HCT116 (cell line): ENCODE data around the gene UBE4A. TPM values are rescaled to one million over a fixed set of nuclear protein-coding genes. Genes with fewer than 3 reads are reported as not detected.

Experiments used
- ATAC-seq: fragments of 200-7000 bp; cut with Tn5 transposase; 2 replicates; pipeline ENCODE4 v1.9.1; 2020; ENCODE audit warnings: mild to moderate bottlenecking, moderate library complexity
- BruUV-seq: library from RNA; stranded (reverse); fragments of 400-500 nt; replicated peaks from 2 replicates; lab custom pipeline; 2021; lab: Mats Ljungman, UMichigan
- CTCF ChIA-PET: fragments of 300-600 bp; sonication (Branson Sonifier 250); formaldehyde crosslinking; loops from one replicate; lab custom pipeline; 2021; ENCODE audit warnings: antibody characterized with exemption; lab: Charles Lee
- POLR2A ChIA-PET: fragments of 300-600, 350-600 bp; sonication (Branson Sonifier 250); formaldehyde crosslinking; loops from one replicate; lab custom pipeline; 2021; ENCODE audit warnings: antibody characterized with exemption; lab: Charles Lee
- RAD21 ChIA-PET, 2 experiments: fragments of 300-600 bp; sonication (Branson Sonifier 250); formaldehyde crosslinking; loops; one replicate each; lab custom pipeline; 2023; ENCODE audit warnings: low total read pairs in 2 of 2; ENCODE audit not compliant: uncharacterized antibody in 2 of 2, unreplicated experiment in 2 of 2, low non-redundant PET in 1 of 2; lab: Charles Lee
- DNase-seq: peaks from one replicate; pipeline ENCODE4 v3.0.0-alpha.2; 2010; ENCODE audit warnings: low read depth, low spot score
- H2AFZ ChIP-seq: fragments of 200-600 bp; shearing (Covaris generic), sonication (generic); 2 replicates; pipeline ENCODE4 v1.6.1; 2017; ENCODE audit warnings: low read depth, mixed run types, mixed read lengths, antibody characterized with exemption, low read length; ENCODE audit not compliant: poor library complexity, severe bottlenecking
- H3K27ac ChIP-seq: 2 replicates; pipeline ENCODE4 v1.5.1; 2012; ENCODE audit warnings: low read depth, low read length
- H3K27me3 ChIP-seq: fragments of 200-600 bp; sonication (generic); 2 replicates; pipeline ENCODE4 v1.6.1; 2016; ENCODE audit warnings: mixed run types, low read length, mixed read lengths; ENCODE audit not compliant: insufficient read depth
- H3K36me3 ChIP-seq, 2 experiments: fragments of 200-500 bp in 1 of 2; fragments of 200-600 bp in 1 of 2; sonication (Bioruptor generic) in 1 of 2; sonication (generic) in 1 of 2; 2 replicates each; pipeline versions ENCODE4 v1.5.1 to v1.6.1; 2014 to 2016; ENCODE audit warnings: low read length in 2 of 2, inconsistent platforms in 1 of 2, mixed read lengths in 1 of 2, mixed run types in 1 of 2; ENCODE audit not compliant: insufficient read depth in 2 of 2, control insufficient read depth in 1 of 2
- H3K4me1 ChIP-seq, 2 experiments: fragments of 200-600 bp in 1 of 2; sonication (generic) in 1 of 2; 2 replicates each; pipeline versions ENCODE4 v1.5.1 to v1.6.1; 2012 to 2017; ENCODE audit warnings: low read length in 2 of 2, inconsistent platforms in 1 of 2, mild to moderate bottlenecking in 1 of 2, mixed read lengths in 1 of 2, mixed run types in 1 of 2, moderate library complexity in 1 of 2; ENCODE audit not compliant: insufficient read depth in 2 of 2, control insufficient read depth in 1 of 2
- H3K4me2 ChIP-seq: fragments of 200-600 bp; sonication (generic); 2 replicates; pipeline ENCODE4 v1.6.1; 2017; ENCODE audit warnings: mixed run types, low read length, mixed read lengths
- H3K4me3 ChIP-seq, 2 experiments: fragments of 200-600 bp in 1 of 2; sonication (generic) in 1 of 2; replicated peaks in 1 of 2; 2 replicates each; pipeline ENCODE4 v1.5.1; 2011 to 2016; ENCODE audit warnings: low read length in 2 of 2, control low read depth in 1 of 2, low read depth in 1 of 2, mild to moderate bottlenecking in 1 of 2, mixed read lengths in 1 of 2, mixed run types in 1 of 2
- H3K79me2 ChIP-seq: fragments of 200-600 bp; sonication (generic); 2 replicates; pipeline ENCODE4 v1.6.1; 2017; ENCODE audit warnings: mild to moderate bottlenecking, mixed run types, low read length, moderate library complexity, mixed read lengths; ENCODE audit not compliant: insufficient read depth
- H3K9ac ChIP-seq: fragments of 200-600 bp; sonication (generic); 2 replicates; pipeline ENCODE4 v1.6.1; 2016; ENCODE audit warnings: low read length, mixed read lengths
- H3K9me2 ChIP-seq: fragments of 200-600 bp; sonication (generic), shearing (Covaris generic); 2 replicates; pipeline ENCODE4 v1.6.1; 2017; ENCODE audit warnings: mixed run types, mild to moderate bottlenecking, moderate library complexity; ENCODE audit not compliant: insufficient read depth
- H3K9me3 ChIP-seq, 2 experiments: fragments of 200-500 bp in 1 of 2; fragments of 200-600 bp in 1 of 2; sonication (Bioruptor generic) in 1 of 2; sonication (generic) in 1 of 2; 2 replicates each; pipeline ENCODE4 v1.6.1; 2014 to 2017; ENCODE audit warnings: low read length in 2 of 2, mixed read lengths in 2 of 2, inconsistent platforms in 1 of 2, low read depth in 1 of 2, mild to moderate bottlenecking in 1 of 2, mixed run types in 1 of 2, moderate library complexity in 1 of 2; ENCODE audit not compliant: control insufficient read depth in 1 of 2, insufficient read depth in 1 of 2
- H4K20me1 ChIP-seq: fragments of 200-600 bp; sonication (generic), shearing (Covaris generic); 2 replicates; pipeline ENCODE4 v1.6.1; 2017; ENCODE audit warnings: mixed run types, mild to moderate bottlenecking, moderate library complexity; ENCODE audit not compliant: insufficient read depth
- CEBPB ChIP-seq: IDR thresholded peaks from 2 replicates; pipeline ENCODE4 v1.6.1; 2012; ENCODE audit warnings: low read depth
- ELF1 ChIP-seq: IDR thresholded peaks from 2 replicates; pipeline ENCODE4 v1.6.1; 2012; ENCODE audit warnings: low read depth, borderline replicate concordance
- EZH2 ChIP-seq: fragments of 200-600 bp; sonication (generic); IDR thresholded peaks from 2 replicates; pipeline ENCODE4 v1.6.1; 2017; ENCODE audit warnings: antibody characterized with exemption, mixed run types
- FOSL1 ChIP-seq: IDR thresholded peaks from 2 replicates; pipeline ENCODE4 v1.6.1; 2012; ENCODE audit warnings: low read depth
- JUND ChIP-seq: IDR thresholded peaks from 2 replicates; pipeline ENCODE4 v1.6.1; 2012
- POLR2A ChIP-seq: IDR thresholded peaks from 2 replicates; pipeline ENCODE4 v1.7.0; 2011; ENCODE audit warnings: borderline replicate concordance; ENCODE audit not compliant: insufficient read depth, insufficient read length; ENCODE audit errors: extremely low read depth
- RAD21 ChIP-seq: IDR thresholded peaks from 2 replicates; pipeline ENCODE4 v1.6.1; 2012; ENCODE audit warnings: low read depth, mild to moderate bottlenecking
- SP1 ChIP-seq: IDR thresholded peaks from 2 replicates; pipeline ENCODE4 v1.6.1; 2012; ENCODE audit warnings: low read depth
- SRF ChIP-seq: IDR thresholded peaks from 2 replicates; pipeline ENCODE4 v1.6.1; 2012; ENCODE audit warnings: low read depth
- TCF7L2 ChIP-seq: IDR thresholded peaks from 2 replicates; pipeline ENCODE4 v1.7.0; 2011; ENCODE audit warnings: borderline replicate concordance, inconsistent platforms; ENCODE audit not compliant: insufficient read depth, insufficient read length; ENCODE audit errors: extremely low read depth
- YY1 ChIP-seq: IDR thresholded peaks from 2 replicates; pipeline ENCODE4 v1.6.1; 2011; ENCODE audit warnings: low read length, low read depth, moderate library complexity, mild to moderate bottlenecking; ENCODE audit not compliant: insufficient replicate concordance; ENCODE audit errors: extremely low read depth
- ZNF274 ChIP-seq: fragments of 200-500 bp; sonication (Bioruptor generic); IDR thresholded peaks from 2 replicates; pipeline ENCODE4 v1.6.1; 2014; ENCODE audit warnings: mild to moderate bottlenecking, low read depth, low read length, inconsistent platforms
- intact Hi-C: fragments of 100-400 bp; cut with micrococcal nuclease; formaldehyde crosslinking; loops from 2 replicates; pipeline ENCODE4 v1.10.0; 2022
- total RNA-seq: library from RNA; stranded (reverse); gene quantifications from one replicate; pipeline ENCODE4 v1.2.1, GENCODE V29; 2021; ENCODE audit not compliant: unreplicated experiment
- TF ChIP-seq, protein P1 (sequence below): IDR thresholded peaks from 2 replicates; pipeline ENCODE4 v1.6.1; 2012
- TF ChIP-seq, protein P2 (sequence below): IDR thresholded peaks from 2 replicates; pipeline ENCODE4 v1.6.1; 2012; ENCODE audit warnings: low read depth
- TF ChIP-seq, protein P3 (sequence below): IDR thresholded peaks from 2 replicates; pipeline ENCODE4 v1.6.1; 2012

The UBE4A gene
- total RNA-seq, 1 experiment from 2014 or later, result 49.9 TPM

DNA sequence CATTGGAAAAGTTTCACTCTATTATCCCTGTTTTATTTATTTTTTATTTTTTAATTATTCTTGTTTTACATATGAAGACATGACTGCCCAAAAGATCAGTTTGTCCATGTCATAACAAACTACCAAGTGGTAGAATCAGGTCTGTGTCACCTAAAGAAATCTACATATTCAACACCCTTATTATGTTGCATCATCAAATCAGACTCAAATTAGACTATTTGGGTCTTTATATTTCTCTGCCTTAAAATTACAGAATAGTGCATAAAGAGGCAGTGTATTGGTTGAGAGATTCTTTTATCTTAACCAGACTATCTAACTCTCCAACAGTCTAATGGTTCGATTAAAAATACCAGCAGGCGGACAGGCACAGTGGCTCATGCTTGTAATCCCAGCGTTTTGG lies 23.6 kb downstream of the UBE4A start (continued):
- no peak for TF ChIP-seq CEBPB
- no peak for TF ChIP-seq EZH2

DNA sequence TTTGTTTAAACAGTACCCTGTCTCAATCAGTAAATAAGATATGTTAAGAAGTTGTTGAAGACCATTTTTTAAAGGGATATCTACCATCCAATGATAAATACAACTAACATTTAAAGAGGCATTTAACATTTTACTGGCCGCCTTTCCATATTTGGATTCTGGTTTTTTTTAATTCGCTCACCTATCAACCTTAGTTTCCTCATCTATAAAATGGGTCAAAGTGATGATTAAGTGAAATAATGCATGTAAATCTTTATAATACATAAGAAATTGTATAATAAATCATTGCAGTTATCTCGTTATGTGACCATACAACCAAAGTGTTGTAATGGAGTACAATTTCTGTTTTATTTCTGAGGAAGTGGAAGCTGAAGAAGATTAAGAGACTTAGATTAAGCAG lies 24.3 kb downstream of the UBE4A start:
- no peaks in the 10 kb centered on the region for H4K20me1 ChIP-seq
- H3K9me3 ChIP-seq, result no peaks in the 10 kb centered on the region
- ATAC-seq (no peak), DNase-seq (no peak)
- H3K27ac ChIP-seq, result no peak overlapping the region
- H2AFZ ChIP-seq, result no peak overlapping the region
- H3K36me3 ChIP-seq, result peaks cover 60 to 78% of the 10 kb centered on the region in 2 experiments
- H3K79me2 ChIP-seq, result no peaks in the 10 kb centered on the region
- no peak overlapping the region for H3K9ac ChIP-seq
- BruUV-seq, result no TSS peak
- ChIA-PET RAD21 (no interaction called here), CTCF (no interaction called here), POLR2A (no interaction called here)
- no peak overlapping the region for H3K4me3 ChIP-seq
- no peak for TF ChIP-seq FOSL1
- TF ChIP-seq, protein P1, sequence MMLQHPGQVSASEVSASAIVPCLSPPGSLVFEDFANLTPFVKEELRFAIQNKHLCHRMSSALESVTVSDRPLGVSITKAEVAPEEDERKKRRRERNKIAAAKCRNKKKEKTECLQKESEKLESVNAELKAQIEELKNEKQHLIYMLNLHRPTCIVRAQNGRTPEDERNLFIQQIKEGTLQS, result no peak
- no peak for TF ChIP-seq SRF
- no peak for TF ChIP-seq ELF1
- TF ChIP-seq TCF7L2, result no peak
- no peak for TF ChIP-seq JUND
- TF ChIP-seq SP1, result no peak
- no peak for TF ChIP-seq RAD21
- no peak for TF ChIP-seq CEBPB
- TF ChIP-seq, protein P2, sequence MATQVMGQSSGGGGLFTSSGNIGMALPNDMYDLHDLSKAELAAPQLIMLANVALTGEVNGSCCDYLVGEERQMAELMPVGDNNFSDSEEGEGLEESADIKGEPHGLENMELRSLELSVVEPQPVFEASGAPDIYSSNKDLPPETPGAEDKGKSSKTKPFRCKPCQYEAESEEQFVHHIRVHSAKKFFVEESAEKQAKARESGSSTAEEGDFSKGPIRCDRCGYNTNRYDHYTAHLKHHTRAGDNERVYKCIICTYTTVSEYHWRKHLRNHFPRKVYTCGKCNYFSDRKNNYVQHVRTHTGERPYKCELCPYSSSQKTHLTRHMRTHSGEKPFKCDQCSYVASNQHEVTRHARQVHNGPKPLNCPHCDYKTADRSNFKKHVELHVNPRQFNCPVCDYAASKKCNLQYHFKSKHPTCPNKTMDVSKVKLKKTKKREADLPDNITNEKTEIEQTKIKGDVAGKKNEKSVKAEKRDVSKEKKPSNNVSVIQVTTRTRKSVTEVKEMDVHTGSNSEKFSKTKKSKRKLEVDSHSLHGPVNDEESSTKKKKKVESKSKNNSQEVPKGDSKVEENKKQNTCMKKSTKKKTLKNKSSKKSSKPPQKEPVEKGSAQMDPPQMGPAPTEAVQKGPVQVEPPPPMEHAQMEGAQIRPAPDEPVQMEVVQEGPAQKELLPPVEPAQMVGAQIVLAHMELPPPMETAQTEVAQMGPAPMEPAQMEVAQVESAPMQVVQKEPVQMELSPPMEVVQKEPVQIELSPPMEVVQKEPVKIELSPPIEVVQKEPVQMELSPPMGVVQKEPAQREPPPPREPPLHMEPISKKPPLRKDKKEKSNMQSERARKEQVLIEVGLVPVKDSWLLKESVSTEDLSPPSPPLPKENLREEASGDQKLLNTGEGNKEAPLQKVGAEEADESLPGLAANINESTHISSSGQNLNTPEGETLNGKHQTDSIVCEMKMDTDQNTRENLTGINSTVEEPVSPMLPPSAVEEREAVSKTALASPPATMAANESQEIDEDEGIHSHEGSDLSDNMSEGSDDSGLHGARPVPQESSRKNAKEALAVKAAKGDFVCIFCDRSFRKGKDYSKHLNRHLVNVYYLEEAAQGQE, result no peak
- TF ChIP-seq, protein P3, sequence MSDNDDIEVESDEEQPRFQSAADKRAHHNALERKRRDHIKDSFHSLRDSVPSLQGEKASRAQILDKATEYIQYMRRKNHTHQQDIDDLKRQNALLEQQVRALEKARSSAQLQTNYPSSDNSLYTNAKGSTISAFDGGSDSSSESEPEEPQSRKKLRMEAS, result no peak
- TF ChIP-seq ZNF274, result no peak
- no peak for TF ChIP-seq YY1
- TF ChIP-seq POLR2A, result no peak
- intact Hi-C loops, result no loop called here
- no peaks in the 10 kb centered on the region for H3K4me1 ChIP-seq
- H3K27me3 ChIP-seq, result no peaks in the 10 kb centered on the region
- no peaks in the 10 kb centered on the region for H3K9me2 ChIP-seq
- H3K4me2 ChIP-seq, result no peak overlapping the region
